Ascending aorta (tissue), 2 donors: ENCODE data around the gene RPS14. TPM values are rescaled to one million over a fixed set of nuclear protein-coding genes. Genes with fewer than 3 reads are reported as not detected.

ENCODE experiments used
- DNase-seq, 2 donors: peaks; one replicate each; pipeline ENCODE4 v3.0.0-alpha.2; 2019; ENCODE audit warnings: low spot score in 2 of 2
- H3K27ac ChIP-seq, 2 donors: fragments of 200-600 bp; sonication (generic); one replicate each; pipeline ENCODE4 v1.5.1; 2016 to 2017; ENCODE audit warnings: mild to moderate bottlenecking in 1 of 2
- H3K27me3 ChIP-seq: fragments of 200-600 bp; sonication (generic); one replicate; pipeline ENCODE4 v1.5.1; 2017
- H3K36me3 ChIP-seq, 2 donors: fragments of 200-600 bp; sonication (generic); one replicate each; pipeline ENCODE4 v1.5.1; 2016
- H3K4me1 ChIP-seq, 2 donors: fragments of 200-600 bp; sonication (generic); one replicate each; pipeline ENCODE4 v1.5.1; 2016 to 2017; ENCODE audit warnings: mild to moderate bottlenecking in 1 of 2
- H3K4me3 ChIP-seq, 2 donors: fragments of 200-600 bp; sonication (generic); one replicate each; pipeline ENCODE4 v1.5.1; 2016 to 2017; ENCODE audit warnings: mild to moderate bottlenecking in 1 of 2
- H3K9me3 ChIP-seq, 2 donors: fragments of 200-600 bp; sonication (generic); one replicate each; pipeline ENCODE4 v1.5.1; 2016
- CTCF ChIP-seq, 3 experiments: fragments of 200-600 bp in 2 of 3; fragments of 450-650 bp in 1 of 3; sonication (generic) in 2 of 3; IDR thresholded peaks; one replicate each; pipeline ENCODE4 v1.5.1; 2016 to 2019; ENCODE audit warnings: antibody characterized with exemption in 3 of 3, mild to moderate bottlenecking in 1 of 3, moderate library complexity in 1 of 3
- intact Hi-C: fragments of 100-400 bp; cut with DNase I; formaldehyde crosslinking; loops from one replicate; pipeline ENCODE4 v1.15.1; 2023
- total RNA-seq: library from RNA; depleted of rRNA; stranded (reverse); fragments of >200 nt; gene quantifications from one replicate; pipeline ENCODE4 v1.1.0, GENCODE V29; 2016

The RPS14 gene
- total RNA-seq, 1 donor from 2014 or later = 1,928 TPM

GRCh38 chr5:150434464-150434863, 15.1 kb downstream of the RPS14 start:
- no peaks in the 10 kb centered on the region for H3K27me3 ChIP-seq
- DNase-seq = no peak

GRCh38 chr5:150431574-150431973, 18.0 kb downstream of the RPS14 start:
- intact Hi-C loops = no loop called here
- Histone ChIP-seq H3K27ac (no peak overlapping the region), H3K4me1 (peaks cover 0 to 3% of the 10 kb centered on the region in 2 donors), H3K9me3 (no peaks in the 10 kb centered on the region), H3K4me3 (no peak overlapping the region), H3K36me3 (no peaks in the 10 kb centered on the region), H3K27me3 (no peaks in the 10 kb centered on the region)
- DNase-seq = no peak
- no peak for TF ChIP-seq CTCF (IDR thresholded peaks at IDR 0.05)

More at GRCh38 chr5:150434464-150434863, 15.1 kb downstream of the RPS14 start:
- Histone ChIP-seq H3K36me3 (no peaks in the 10 kb centered on the region), H3K27ac (no peak overlapping the region), H3K4me3 (no peak overlapping the region), H3K4me1 (peaks cover 0 to 3% of the 10 kb centered on the region in 2 donors), H3K9me3 (no peaks in the 10 kb centered on the region)
- TF ChIP-seq CTCF (IDR thresholded peaks at IDR 0.05) = no peak
- intact Hi-C loops = no loop called here

DNA sequence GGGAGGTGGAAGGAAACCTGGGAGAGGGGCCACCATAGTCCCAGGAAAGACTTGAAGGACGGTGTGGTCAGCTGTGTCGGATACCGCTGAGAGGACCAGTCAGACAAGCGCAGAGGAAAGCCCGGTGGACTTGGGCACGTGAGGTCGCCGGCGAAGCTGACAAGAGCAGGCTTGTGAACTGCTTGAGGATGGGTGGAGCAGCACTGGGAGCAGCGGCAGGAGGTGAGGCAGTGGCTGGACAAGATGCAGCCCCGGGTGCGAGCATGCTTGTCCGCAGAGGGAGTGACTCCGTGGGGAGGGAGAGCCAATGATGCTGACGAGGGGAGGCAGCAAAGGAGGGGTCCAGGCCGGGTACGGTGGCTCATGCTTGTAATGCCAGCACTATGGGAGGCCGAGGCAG, 18.5 kb downstream of the RPS14 start:
- Histone ChIP-seq H3K9me3 (no peaks in the 10 kb centered on the region), H3K4me3 (no peak overlapping the region), H3K27ac (no peak overlapping the region), H3K4me1 (no peaks in the 10 kb centered on the region), H3K27me3 (no peaks in the 10 kb centered on the region), H3K36me3 (no peaks in the 10 kb centered on the region)
- no peak for DNase-seq
- TF ChIP-seq CTCF (IDR thresholded peaks at IDR 0.05) = no peak
- intact Hi-C loops = no loop called here

- Histone ChIP-seq H3K27me3 (no peaks in the 10 kb centered on the region), H3K9me3 (no peaks in the 10 kb centered on the region), H3K4me3 (no peak overlapping the region), H3K36me3 (no peaks in the 10 kb centered on the region), H3K27ac (no peak overlapping the region), H3K4me1 (no peaks in the 10 kb centered on the region)
- no peak for TF ChIP-seq CTCF (IDR thresholded peaks at IDR 0.05)
- intact Hi-C loops = no loop called here
- no peak for DNase-seq
Observed at GRCh38 chr5:150429410-150429873, 20.1 kb downstream of the RPS14 start.

GRCh38 chr5:150428978-150429377, 20.6 kb downstream of the RPS14 start:
- no peaks in the 10 kb centered on the region for H3K27me3 ChIP-seq
- no peaks in the 10 kb centered on the region for H3K9me3 ChIP-seq
- DNase-seq = no peak
- H3K27ac ChIP-seq = no peak overlapping the region
- H3K4me3 ChIP-seq = no peak overlapping the region
- no peaks in the 10 kb centered on the region for H3K36me3 ChIP-seq
- intact Hi-C loops = no loop called here
- no peaks in the 10 kb centered on the region for H3K4me1 ChIP-seq
- no peak for TF ChIP-seq CTCF (IDR thresholded peaks at IDR 0.05)
